Type B pancreatic cell (in vitro differentiated cells): Measurements from ENCODE around the gene UBASH3B. TPM values are rescaled to one million over a fixed set of nuclear protein-coding genes. Genes with fewer than 3 reads are reported as not detected.

Experiments used
- DNase-seq: peaks from one replicate; pipeline ENCODE4 v3.0.0; 2021; ENCODE audit warnings: mixed read lengths; ENCODE audit not compliant: unreplicated experiment; ENCODE audit errors: extremely low spot score
- H3K27ac Mint-ChIP-seq: 2 replicates; pipeline ENCODE4 v1.8.0; 2021; ENCODE audit warnings: mild to moderate bottlenecking, mixed read lengths
- H3K27me3 Mint-ChIP-seq: 2 replicates; pipeline ENCODE4 v1.8.0; 2021; ENCODE audit warnings: mixed read lengths
- H3K36me3 Mint-ChIP-seq: 2 replicates; pipeline ENCODE4 v1.8.0; 2021; ENCODE audit warnings: mixed read lengths
- H3K4me1 Mint-ChIP-seq: one replicate; pipeline ENCODE4 v1.8.0; 2021; ENCODE audit warnings: mixed read lengths; ENCODE audit not compliant: unreplicated experiment
- H3K4me3 Mint-ChIP-seq: 2 replicates; pipeline ENCODE4 v1.8.0; 2021; ENCODE audit warnings: mild to moderate bottlenecking, mixed read lengths
- H3K9me3 Mint-ChIP-seq: 2 replicates; pipeline ENCODE4 v1.8.0; 2021; ENCODE audit warnings: mixed read lengths
- total RNA-seq: library from RNA; stranded (reverse); gene quantifications from 2 replicates; pipeline ENCODE4 v1.2.1, GENCODE V29; 2021; ENCODE audit warnings: low replicate concordance
- TF ChIP-seq, protein P1 (sequence below): fragments of 200-600 bp; sonication (generic); conservative IDR thresholded peaks from 2 replicates; pipeline ENCODE4 v1.5.0; 2021; ENCODE audit warnings: antibody characterized with exemption, mild to moderate bottlenecking

The UBASH3B gene
- total RNA-seq, 1 donor from 2014 or later = 8.6 TPM

DNA sequence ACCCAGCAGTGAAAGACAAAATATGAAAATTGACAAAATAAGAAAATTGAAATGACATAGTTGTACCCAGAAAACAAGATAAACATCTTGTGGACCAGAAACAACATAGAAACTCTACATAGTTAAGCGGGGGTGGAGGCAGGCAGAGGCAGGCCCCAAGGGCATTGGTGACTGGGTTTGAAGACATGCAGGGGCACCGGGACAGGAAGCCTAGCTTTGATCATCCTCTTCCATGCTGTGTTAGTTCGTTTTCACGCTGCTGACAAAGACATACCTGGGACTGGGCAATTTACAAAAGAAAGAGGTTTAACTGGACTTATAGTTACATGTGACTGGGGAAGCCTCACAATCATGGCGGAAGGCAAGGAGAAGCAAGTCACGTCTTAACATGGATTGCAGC, 149.3 kb downstream of the UBASH3B start:
- no peaks in the 10 kb centered on the region for H3K36me3 Mint-ChIP-seq
- peaks cover 43% of the 10 kb centered on the region for H3K4me1 Mint-ChIP-seq
- no peak overlapping the region for H3K4me3 Mint-ChIP-seq
- peak overlapping the region; percentile 78 for H3K27ac Mint-ChIP-seq
- no peaks in the 10 kb centered on the region for H3K9me3 Mint-ChIP-seq
- H3K27me3 Mint-ChIP-seq = no peaks in the 10 kb centered on the region
- no peak for DNase-seq
- TF ChIP-seq, protein P1, sequence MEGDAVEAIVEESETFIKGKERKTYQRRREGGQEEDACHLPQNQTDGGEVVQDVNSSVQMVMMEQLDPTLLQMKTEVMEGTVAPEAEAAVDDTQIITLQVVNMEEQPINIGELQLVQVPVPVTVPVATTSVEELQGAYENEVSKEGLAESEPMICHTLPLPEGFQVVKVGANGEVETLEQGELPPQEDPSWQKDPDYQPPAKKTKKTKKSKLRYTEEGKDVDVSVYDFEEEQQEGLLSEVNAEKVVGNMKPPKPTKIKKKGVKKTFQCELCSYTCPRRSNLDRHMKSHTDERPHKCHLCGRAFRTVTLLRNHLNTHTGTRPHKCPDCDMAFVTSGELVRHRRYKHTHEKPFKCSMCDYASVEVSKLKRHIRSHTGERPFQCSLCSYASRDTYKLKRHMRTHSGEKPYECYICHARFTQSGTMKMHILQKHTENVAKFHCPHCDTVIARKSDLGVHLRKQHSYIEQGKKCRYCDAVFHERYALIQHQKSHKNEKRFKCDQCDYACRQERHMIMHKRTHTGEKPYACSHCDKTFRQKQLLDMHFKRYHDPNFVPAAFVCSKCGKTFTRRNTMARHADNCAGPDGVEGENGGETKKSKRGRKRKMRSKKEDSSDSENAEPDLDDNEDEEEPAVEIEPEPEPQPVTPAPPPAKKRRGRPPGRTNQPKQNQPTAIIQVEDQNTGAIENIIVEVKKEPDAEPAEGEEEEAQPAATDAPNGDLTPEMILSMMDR = no peak

DNA sequence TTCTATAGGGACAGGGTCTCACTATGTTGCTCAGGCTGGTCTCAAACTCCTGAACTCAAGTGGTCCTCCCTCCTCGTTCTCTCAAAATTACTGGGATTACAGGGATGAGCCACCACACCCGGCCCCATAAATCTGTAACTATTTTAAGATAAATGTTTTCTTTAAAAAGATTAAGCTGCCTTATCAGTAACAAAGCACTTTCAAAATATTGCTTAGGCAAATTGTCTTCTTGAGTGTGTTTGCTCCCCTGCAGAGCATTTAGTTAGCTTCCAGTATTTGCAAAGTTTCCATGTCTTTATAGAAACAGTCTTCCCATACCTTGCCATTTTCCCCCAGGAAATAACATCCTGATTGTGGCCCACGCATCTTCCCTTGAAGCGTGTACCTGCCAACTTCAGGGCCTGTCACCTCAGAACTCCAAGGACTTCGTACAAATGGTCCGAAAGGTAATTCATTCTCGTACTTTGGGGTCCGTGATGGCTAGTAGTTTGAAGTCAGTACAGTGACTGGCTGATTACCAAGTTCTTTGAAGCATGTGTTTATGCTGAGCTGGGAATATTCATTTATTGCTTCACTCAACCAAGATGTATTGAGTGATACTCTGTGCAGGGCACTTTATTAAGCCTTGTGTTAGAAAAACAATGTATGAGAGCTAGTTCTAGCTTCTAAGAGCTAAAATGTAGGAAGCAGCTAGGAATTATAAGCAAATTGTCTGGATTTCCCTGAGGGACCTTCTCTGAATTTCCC, 152.4 kb downstream of the UBASH3B start:
- no peak overlapping the region for H3K4me3 Mint-ChIP-seq

GRCh38 chr11:122808478-122808869, 153.0 kb downstream of the UBASH3B start:
- Mint-ChIP-seq H3K27ac (peak overlapping the region; percentile 42), H3K4me3 (no peak overlapping the region), H3K9me3 (no peaks in the 10 kb centered on the region), H3K27me3 (no peaks in the 10 kb centered on the region), H3K36me3 (no peaks in the 10 kb centered on the region), H3K4me1 (peaks cover 39% of the 10 kb centered on the region)
- no peak for DNase-seq
- TF ChIP-seq, protein P1 = no peak

More for the DNA sequence above, 152.4 kb downstream of the UBASH3B start:
- no peak for DNase-seq
- no peaks in the 10 kb centered on the region for H3K36me3 Mint-ChIP-seq
- H3K4me1 Mint-ChIP-seq = peaks cover 45% of the 10 kb centered on the region
- H3K9me3 Mint-ChIP-seq = no peaks in the 10 kb centered on the region
- no peaks in the 10 kb centered on the region for H3K27me3 Mint-ChIP-seq
- peak overlapping the region; percentile 42 for H3K27ac Mint-ChIP-seq
- TF ChIP-seq, protein P1 = no peak

- DNase-seq = no peak
- TF ChIP-seq, protein P1 = no peak
- no peak overlapping the region for H3K27ac Mint-ChIP-seq
- peaks cover 25% of the 10 kb centered on the region for H3K4me1 Mint-ChIP-seq
- H3K27me3 Mint-ChIP-seq = no peaks in the 10 kb centered on the region
- no peak overlapping the region for H3K4me3 Mint-ChIP-seq
- H3K36me3 Mint-ChIP-seq = no peaks in the 10 kb centered on the region
- H3K9me3 Mint-ChIP-seq = no peaks in the 10 kb centered on the region
Observed at GRCh38 chr11:122809866-122810265, 154.3 kb downstream of the UBASH3B start.

- H3K9me3 Mint-ChIP-seq = no peaks in the 10 kb centered on the region
- H3K4me1 Mint-ChIP-seq = peaks cover 16% of the 10 kb centered on the region
- no peaks in the 10 kb centered on the region for H3K27me3 Mint-ChIP-seq
- H3K27ac Mint-ChIP-seq = no peak overlapping the region
- H3K4me3 Mint-ChIP-seq = no peak overlapping the region
- TF ChIP-seq, protein P1 = no peak
- no peaks in the 10 kb centered on the region for H3K36me3 Mint-ChIP-seq
- no peak for DNase-seq
Observed at GRCh38 chr11:122811721-122812120, 156.2 kb downstream of the UBASH3B start.
